ENCODE measurements around the gene PPP2R3A. TPM values are rescaled to one million over a fixed set of nuclear protein-coding genes. Genes with fewer than 3 reads are reported as not detected.

The PPP2R3A gene
- total and polyA plus RNA-seq, 2 of the 4 experiments (the other 2 are of a cell fraction), result 11.3 to 37.3 TPM

- ATAC-seq (ENCODE audit: low read depth) (peak; percentile 79), DNase-seq (peak; percentile 100)
- Histone ChIP-seq H3K27me3 (ENCODE audit: control insufficient read depth, insufficient read depth, low read length) (no peaks in the 10 kb centered on the region), H2BK5ac (ENCODE audit: low read depth, low read length, poor library complexity, severe bottlenecking) (peak overlapping the region; percentile 98), H3K36me3 (ENCODE audit: control insufficient read depth, insufficient read depth, low read length) (no peaks in the 10 kb centered on the region), H4K8ac (ENCODE audit: low read depth in 2 of 2, low read length in 2 of 2) (peak overlapping the region; percentile 20 to 94), H3K4me3 (ENCODE audit: insufficient read depth, low read depth, low read length) (peak overlapping the region; percentile 97), H2BK120ac (ENCODE audit: low read depth, low read length) (peak overlapping the region; percentile 91), H3K9ac (ENCODE audit: low read depth, low read length) (peak overlapping the region; percentile 63), H2AFZ (replicated peaks; ENCODE audit: low read length, poor library complexity) (peak overlapping the region; percentile 99), H3K79me1 (ENCODE audit: low read depth in 1 of 2, low read length in 2 of 2) (peaks cover 0 to 12% of the 10 kb centered on the region in 2 experiments; a peak in 2 of 4 replicates), H3K56ac (ENCODE audit: extremely low read depth, insufficient read depth, low read length) (peak overlapping the region; percentile 89), H4K20me1 (ENCODE audit: insufficient read depth, low read length) (peaks cover 42% of the 10 kb centered on the region), H2BK15ac (ENCODE audit: low read depth, low read length) (peak overlapping the region; percentile 68; the same call in 1 of the 3 replicates), H3K27ac (ENCODE audit: insufficient read depth, low read length) (peak overlapping the region; percentile 81), H4K91ac (ENCODE audit: insufficient read depth, low read depth, low read length) (peak overlapping the region; percentile 98), H3K23ac (ENCODE audit: low read depth, low read length) (peak overlapping the region; percentile 83), H2AK5ac (ENCODE audit: low read depth, low read length) (peak overlapping the region; percentile 87), H3K9me3 (ENCODE audit: control insufficient read depth, insufficient read depth, low read length) (no peaks in the 10 kb centered on the region), H3K4me2 (ENCODE audit: low read depth, low read length) (peak overlapping the region; percentile 83), H2BK20ac (ENCODE audit: low read depth, low read length) (peak overlapping the region; percentile 76; the same call in 1 of the 2 replicates), H2AK9ac (replicated peaks; ENCODE audit: low read depth, low read length, poor library complexity) (peak overlapping the region; percentile 94), H3K4ac (ENCODE audit: low read depth, low read length) (peak overlapping the region; percentile 96), H4K5ac (ENCODE audit: low read depth, low read length) (peak overlapping the region; percentile 83), H3K4me1 (ENCODE audit: control insufficient read depth, insufficient read depth, low read length) (peaks cover 3% of the 10 kb centered on the region; the same call in 1 of the 2 replicates), H3K18ac (ENCODE audit: low read depth, low read length) (peak overlapping the region; percentile 83), H3K14ac (replicated peaks; ENCODE audit: low read depth, low read length) (peak overlapping the region; percentile 92), H3K9me1 (ENCODE audit: insufficient read depth, low read length) (no peaks in the 10 kb centered on the region)
- dilution Hi-C loops (cut with HindIII; ENCODE audit: low sequenced_read_pairs, unreplicated experiment) (no loop called here), in situ Hi-C loops (cut with MboI; ENCODE audit: low sequenced_read_pairs) (no loop called here), intact Hi-C loops (cut with micrococcal nuclease) (loop anchor here (1.0 to 5.0 kb wide), 4 partner anchors 54 to 816 kb away; partner anchors contain the start of genes NCK1, PCCB and STAG1)
- ChIA-PET CTCF (interaction anchor here (0.6 to 0.8 kb wide), 4 partner anchors 13 to 556 kb away, joined by 3 to 5 read pairs (median 4); partner anchors contain the start of gene STAG1), POLR2A (ENCODE audit: unreplicated experiment) (interaction anchor here (0.6 to 1.0 kb wide), 5 partner anchors 13 to 591 kb away, joined by 3 to 4 read pairs (median 3); no protein-coding TSS in a partner anchor)
- no TSS peak for BruUV-seq (replicated peaks)
- 1% methylated on average over 14 of the region's 64 CpGs; no CpG with 5 or more reads in 1 of the 2 experiments for WGBS, 2 experiments (ENCODE audit: extremely low coverage in 2 of 2, insufficient read length in 1 of 2)
- TF ChIP-seq MAZ (IDR thresholded peaks at IDR 0.05; ENCODE audit: borderline replicate concordance, low read depth, low read length) (peak; percentile 28; the same call in 1 of the 2 replicates), POLR2A (IDR thresholded peaks at IDR 0.05; ENCODE audit: low read depth, low read length) (peak; percentile 88), CHD1 (IDR thresholded peaks at IDR 0.05; ENCODE audit: low read depth, low read length) (no peak), MAFK (IDR thresholded peaks at IDR 0.05; ENCODE audit: low read depth, low read length) (no peak), SMC3 (IDR thresholded peaks at IDR 0.05; ENCODE audit: low read depth, low read length) (no peak), CEBPB (IDR thresholded peaks at IDR 0.05; ENCODE audit: low read depth, low read length) (peak; percentile 89), RFX5 (IDR thresholded peaks at IDR 0.05; ENCODE audit: low read depth, low read length) (no peak), MXI1 (IDR thresholded peaks at IDR 0.05; ENCODE audit: borderline replicate concordance, low read depth, low read length) (peak; percentile 95), RAD21 (IDR thresholded peaks at IDR 0.05; ENCODE audit: low read length) (peak; percentile 9; the same call in 1 of the 2 replicates), FOS (IDR thresholded peaks at IDR 0.05; ENCODE audit: low read depth, low read length) (0 out of 2 replicates have a peak, but pooled peaks have one; percentile 7), BHLHE40 (IDR thresholded peaks at IDR 0.05; ENCODE audit: low read depth, low read length) (peak; percentile 75), NFE2L2 (IDR thresholded peaks at IDR 0.05; ENCODE audit: low read depth, low read length) (no peak), RCOR1 (IDR thresholded peaks at IDR 0.05; ENCODE audit: insufficient replicate concordance, low read length) (no peak)
- TF ChIP-seq, protein P1, sequence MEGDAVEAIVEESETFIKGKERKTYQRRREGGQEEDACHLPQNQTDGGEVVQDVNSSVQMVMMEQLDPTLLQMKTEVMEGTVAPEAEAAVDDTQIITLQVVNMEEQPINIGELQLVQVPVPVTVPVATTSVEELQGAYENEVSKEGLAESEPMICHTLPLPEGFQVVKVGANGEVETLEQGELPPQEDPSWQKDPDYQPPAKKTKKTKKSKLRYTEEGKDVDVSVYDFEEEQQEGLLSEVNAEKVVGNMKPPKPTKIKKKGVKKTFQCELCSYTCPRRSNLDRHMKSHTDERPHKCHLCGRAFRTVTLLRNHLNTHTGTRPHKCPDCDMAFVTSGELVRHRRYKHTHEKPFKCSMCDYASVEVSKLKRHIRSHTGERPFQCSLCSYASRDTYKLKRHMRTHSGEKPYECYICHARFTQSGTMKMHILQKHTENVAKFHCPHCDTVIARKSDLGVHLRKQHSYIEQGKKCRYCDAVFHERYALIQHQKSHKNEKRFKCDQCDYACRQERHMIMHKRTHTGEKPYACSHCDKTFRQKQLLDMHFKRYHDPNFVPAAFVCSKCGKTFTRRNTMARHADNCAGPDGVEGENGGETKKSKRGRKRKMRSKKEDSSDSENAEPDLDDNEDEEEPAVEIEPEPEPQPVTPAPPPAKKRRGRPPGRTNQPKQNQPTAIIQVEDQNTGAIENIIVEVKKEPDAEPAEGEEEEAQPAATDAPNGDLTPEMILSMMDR (conservative IDR thresholded peaks at IDR 0.05; ENCODE audit: low read depth, low read length), result no peak
- TF ChIP-seq, protein P2, sequence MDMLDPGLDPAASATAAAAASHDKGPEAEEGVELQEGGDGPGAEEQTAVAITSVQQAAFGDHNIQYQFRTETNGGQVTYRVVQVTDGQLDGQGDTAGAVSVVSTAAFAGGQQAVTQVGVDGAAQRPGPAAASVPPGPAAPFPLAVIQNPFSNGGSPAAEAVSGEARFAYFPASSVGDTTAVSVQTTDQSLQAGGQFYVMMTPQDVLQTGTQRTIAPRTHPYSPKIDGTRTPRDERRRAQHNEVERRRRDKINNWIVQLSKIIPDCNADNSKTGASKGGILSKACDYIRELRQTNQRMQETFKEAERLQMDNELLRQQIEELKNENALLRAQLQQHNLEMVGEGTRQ (IDR thresholded peaks at IDR 0.05; ENCODE audit: low read depth, low read length), result peak; percentile 72
Observed at GRCh38 chr3:136196401-136197158, 231.1 kb downstream of the PPP2R3A start.
